ENCODE results near the gene UBE2O.
A peak's percentile ranks its signal among the peaks of the same experiment; 100 is the strongest.

Gene UBE2O

GRCh38 chr17:76381633-76382350 is 71.2 kb downstream of the UBE2O start:
- no peaks in the 10 kb centered on the region for H3K9me3 ChIP-seq (ENCODE audit: insufficient read depth, low read length, severe bottlenecking)

DNA sequence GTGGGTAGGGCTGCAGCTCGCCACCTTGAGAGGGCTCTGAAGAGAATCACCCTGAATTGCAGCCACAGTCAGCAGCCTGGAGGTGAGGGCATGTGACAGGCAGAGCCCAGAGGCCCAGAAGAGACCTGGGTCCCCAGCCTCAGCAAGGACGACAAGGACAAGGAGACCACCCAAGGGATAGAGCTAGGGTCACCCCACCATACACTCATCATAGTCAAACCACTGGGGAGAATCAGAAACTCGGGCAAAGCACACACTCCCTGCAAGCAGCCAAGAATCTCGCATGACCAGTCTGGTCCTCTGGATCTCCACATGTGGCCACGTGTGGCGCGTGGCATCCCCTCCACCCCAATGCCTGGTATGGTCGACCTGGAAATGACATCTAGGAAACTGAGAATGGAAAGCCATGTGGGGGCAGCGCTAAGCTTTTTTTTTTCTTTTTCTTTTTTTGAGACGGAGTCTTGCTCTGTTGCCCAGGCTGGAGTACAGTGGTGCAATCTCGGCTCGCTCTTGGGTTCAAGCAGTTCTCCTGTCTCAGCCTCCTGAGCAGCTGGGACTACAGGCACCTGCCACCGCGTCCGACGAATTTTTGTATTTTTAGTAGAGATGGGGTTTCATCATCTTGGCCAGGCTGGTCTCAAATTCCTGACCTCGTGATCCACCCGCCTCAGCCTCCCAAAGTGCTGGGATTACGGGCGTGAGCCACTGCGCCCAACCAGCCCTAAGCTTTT is 73.1 kb downstream of the UBE2O start:
- no peak overlapping the region for H2AFZ ChIP-seq (ENCODE audit: low read depth, low read length)
- peaks cover 25% of the 10 kb centered on the region for H3K4me1 ChIP-seq (ENCODE audit: insufficient read depth, low read length)
- TF ChIP-seq EZH2 (IDR thresholded peaks at IDR 0.05; ENCODE audit: borderline replicate concordance, low read depth, low read length, severe bottlenecking) (no peak), CTCF (IDR thresholded peaks at IDR 0.05; ENCODE audit: borderline replicate concordance, extremely low read depth, low read length, poor library complexity, severe bottlenecking) (no peak)
- DNase-seq (no peak), ATAC-seq (ENCODE audit: insufficient read depth, low read depth) (no peak)
- H3K27me3 ChIP-seq (ENCODE audit: insufficient read depth, low read length, poor library complexity): peaks cover 15% of the 10 kb centered on the region
- no peak overlapping the region for H3K4me3 ChIP-seq (ENCODE audit: low read depth in 1 of 2, low read length in 2 of 2)
- no peak overlapping the region for H3K9ac ChIP-seq (ENCODE audit: low read depth, low read length)
- no peaks in the 10 kb centered on the region for H3K9me3 ChIP-seq (ENCODE audit: insufficient read depth, low read length, severe bottlenecking)
- H4K20me1 ChIP-seq (ENCODE audit: insufficient read depth, low read length): 0 out of 2 replicates have a peak, but pooled peaks cover 3% of the 10 kb centered on the region
- H3K4me2 ChIP-seq (ENCODE audit: insufficient read depth, low read length): no peak overlapping the region
- H3K36me3 ChIP-seq (ENCODE audit: insufficient read depth, low read length): no peaks in the 10 kb centered on the region
- H3K27ac ChIP-seq (ENCODE audit: low read length): no peak overlapping the region
- H3K79me2 ChIP-seq (ENCODE audit: insufficient read depth, low read length): no peaks in the 10 kb centered on the region

More at GRCh38 chr17:76381633-76382350, 71.2 kb downstream of the UBE2O start:
- Histone ChIP-seq H3K36me3 (ENCODE audit: insufficient read depth, low read length) (no peaks in the 10 kb centered on the region), H4K20me1 (ENCODE audit: insufficient read depth, low read length) (0 out of 2 replicates have a peak, but pooled peaks cover 3% of the 10 kb centered on the region), H3K9ac (ENCODE audit: low read depth, low read length) (no peak overlapping the region), H3K27me3 (ENCODE audit: insufficient read depth, low read length, poor library complexity) (peaks cover 15% of the 10 kb centered on the region), H3K27ac (ENCODE audit: low read length) (no peak overlapping the region), H3K4me2 (ENCODE audit: insufficient read depth, low read length) (0 out of 2 replicates have a peak overlapping the region, but pooled peaks have one; percentile 81), H3K79me2 (ENCODE audit: insufficient read depth, low read length) (no peaks in the 10 kb centered on the region), H3K4me3 (ENCODE audit: low read depth in 1 of 2, low read length in 2 of 2) (no peak overlapping the region), H2AFZ (ENCODE audit: low read depth, low read length) (no peak overlapping the region), H3K4me1 (ENCODE audit: insufficient read depth, low read length) (peaks cover 28% of the 10 kb centered on the region)
- ATAC-seq (ENCODE audit: insufficient read depth, low read depth) (no peak), DNase-seq (no peak)
- no peak for TF ChIP-seq EZH2 (IDR thresholded peaks at IDR 0.05; ENCODE audit: borderline replicate concordance, low read depth, low read length, severe bottlenecking)
- no peak for TF ChIP-seq CTCF (IDR thresholded peaks at IDR 0.05; ENCODE audit: borderline replicate concordance, extremely low read depth, low read length, poor library complexity, severe bottlenecking)

DNA sequence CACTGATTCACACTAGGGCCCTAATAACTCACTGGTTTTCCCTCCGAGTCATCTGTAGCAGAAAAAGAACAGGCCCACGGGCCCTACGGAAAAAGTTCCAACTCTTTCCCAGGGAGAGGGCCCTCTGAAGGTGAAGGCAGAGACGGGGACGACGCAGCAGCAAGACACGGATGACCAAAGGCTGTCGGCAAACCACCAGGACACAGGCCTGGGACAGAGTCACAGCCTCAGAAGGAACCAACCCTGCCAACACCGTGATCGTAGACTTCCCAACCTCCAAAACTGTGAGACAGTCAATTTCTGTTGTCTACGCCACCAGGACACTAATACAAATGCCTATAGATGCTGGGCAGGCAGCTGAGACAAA is 73.7 kb downstream of the UBE2O start:
- Histone ChIP-seq H3K4me2 (ENCODE audit: insufficient read depth, low read length) (no peak overlapping the region), H3K9ac (ENCODE audit: low read depth, low read length) (no peak overlapping the region), H2AFZ (ENCODE audit: low read depth, low read length) (no peak overlapping the region), H3K4me3 (ENCODE audit: low read depth in 1 of 2, low read length in 2 of 2) (no peak overlapping the region), H3K9me3 (ENCODE audit: insufficient read depth, low read length, severe bottlenecking) (no peaks in the 10 kb centered on the region), H3K4me1 (ENCODE audit: insufficient read depth, low read length) (peaks cover 19% of the 10 kb centered on the region), H3K27me3 (ENCODE audit: insufficient read depth, low read length, poor library complexity) (peaks cover 15% of the 10 kb centered on the region), H3K36me3 (ENCODE audit: insufficient read depth, low read length) (no peaks in the 10 kb centered on the region), H3K79me2 (ENCODE audit: insufficient read depth, low read length) (no peaks in the 10 kb centered on the region), H3K27ac (ENCODE audit: low read length) (no peak overlapping the region), H4K20me1 (ENCODE audit: insufficient read depth, low read length) (0 out of 2 replicates have a peak, but pooled peaks cover 3% of the 10 kb centered on the region)
- ATAC-seq (ENCODE audit: insufficient read depth, low read depth) (no peak), DNase-seq (no peak)
- TF ChIP-seq EZH2 (IDR thresholded peaks at IDR 0.05; ENCODE audit: borderline replicate concordance, low read depth, low read length, severe bottlenecking): no peak
- TF ChIP-seq CTCF (IDR thresholded peaks at IDR 0.05; ENCODE audit: borderline replicate concordance, extremely low read depth, low read length, poor library complexity, severe bottlenecking): no peak
